H7 (cell line): ENCODE measurements around the gene TNMD. TPM values are rescaled to one million over a fixed set of nuclear protein-coding genes. Genes with fewer than 3 reads are reported as not detected.

ENCODE experiments used
- total RNA-seq: library from RNA; depleted of rRNA; stranded (reverse); fragments of >200 nt; shearing (Covaris generic); gene quantifications from 2 replicates; pipeline ENCODE4 v1.2.3, GENCODE V29; 2014; rRNA removed

TNMD gene
- total RNA-seq, 1 experiment from 2014 or later, result 24.2 TPM

Other genes with a start within 250 kb of the TNMD start
- 1.1 and 2.4 TPM in 2 replicates for gene PCDH19, start 174.7 kb upstream of the TNMD start, total RNA-seq
- 103 and 138 TPM in 2 replicates for gene TSPAN6, start 51.9 kb downstream of the TNMD start, total RNA-seq
- gene SRPX2, start 59.3 kb downstream of the TNMD start, total RNA-seq, result 1.3 and 2.0 TPM in 2 replicates
- 1.2 and 2.4 TPM in 2 replicates for gene SYTL4, start 147.2 kb downstream of the TNMD start, total RNA-seq
- 29.6 and 34.9 TPM in 2 replicates for gene CSTF2, start 235.5 kb downstream of the TNMD start, total RNA-seq